Ureter (tissue), 1 donor: ENCODE data around the gene STK11. TPM values are rescaled to one million over a fixed set of nuclear protein-coding genes. Genes with fewer than 3 reads are reported as not detected.

Experiments used
- DNase-seq: peaks from one replicate; pipeline ENCODE4 v3.0.0-alpha.2; 2020; ENCODE audit warnings: low spot score
- total RNA-seq: library from RNA; stranded (reverse); gene quantifications from one replicate; pipeline ENCODE4 v1.2.4, GENCODE V29; 2023
- donor health status: DM: yes; HTN: yes; CAD: no.

STK11 gene
- total RNA-seq, 1 donor from 2014 or later = 51.2 TPM

GRCh38 chr19:1249990-1250436 is 44.4 kb downstream of the STK11 start:
- no peak for DNase-seq

GRCh38 chr19:1250437-1251260 is 45.1 kb downstream of the STK11 start:
- DNase-seq = peak; percentile 81

- peak; percentile 81 for DNase-seq
Measured at GRCh38 chr19:1251330-1252220, 46.0 kb downstream of the STK11 start.

GRCh38 chr19:1252221-1252820 is 46.7 kb downstream of the STK11 start:
- DNase-seq = peak; percentile 95

GRCh38 chr19:1252821-1253513 is 47.4 kb downstream of the STK11 start:
- DNase-seq = peak; percentile 95

GRCh38 chr19:1253514-1254080 is 48.0 kb downstream of the STK11 start:
- DNase-seq = no peak

- DNase-seq = no peak
Measured at GRCh38 chr19:1254081-1254527, 48.5 kb downstream of the STK11 start.

- no peak for DNase-seq
Measured at GRCh38 chr19:1254530-1255185, 49.1 kb downstream of the STK11 start.

GRCh38 chr19:1255186-1256161 is 49.9 kb downstream of the STK11 start:
- no peak for DNase-seq

- DNase-seq = no peak
Measured at GRCh38 chr19:1256646-1257474, 51.3 kb downstream of the STK11 start.

GRCh38 chr19:1257475-1258162 is 52.0 kb downstream of the STK11 start:
- no peak for DNase-seq

GRCh38 chr19:1258163-1258492 is 52.5 kb downstream of the STK11 start:
- DNase-seq = no peak

- no peak for DNase-seq
Measured at GRCh38 chr19:1258707-1259205, 53.2 kb downstream of the STK11 start.

GRCh38 chr19:1259206-1259875 is 53.8 kb downstream of the STK11 start:
- DNase-seq = no peak

GRCh38 chr19:1259876-1260748 is 54.5 kb downstream of the STK11 start:
- DNase-seq = no peak
